GM19238 (cell line): Measurements from ENCODE around the gene ZSWIM1.
"Not testable (repeated sequence)": the region's sequence is repeated elsewhere in the genome, so short reads cannot be mapped to it uniquely, and the experiment has no call there.

Source experiments
- DNase-seq: peaks from one replicate; pipeline ENCODE4 v3.0.0; 2011; ENCODE audit warnings: low spot score; ENCODE audit not compliant: insufficient read length

ZSWIM1 gene

DNA sequence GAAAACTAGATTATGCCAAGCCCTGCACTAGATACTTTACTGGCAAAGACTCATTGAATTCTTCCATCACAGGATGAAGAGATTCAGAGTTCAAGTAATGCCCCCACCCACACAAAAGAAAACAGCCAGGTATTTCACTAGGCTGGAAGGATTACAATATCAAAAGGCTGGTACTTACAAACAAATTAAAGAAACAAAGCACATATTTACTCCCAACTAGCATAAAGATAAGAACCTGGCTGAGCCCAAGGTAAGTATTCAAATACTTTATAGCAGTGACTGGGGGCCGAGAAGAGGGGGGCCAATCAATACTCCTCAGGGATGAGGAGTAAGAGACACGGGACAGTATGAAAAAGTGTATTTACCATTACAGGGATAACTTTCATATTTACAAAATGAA, 27.5 kb upstream of the ZSWIM1 start:
- DNase-seq: no peak

DNA sequence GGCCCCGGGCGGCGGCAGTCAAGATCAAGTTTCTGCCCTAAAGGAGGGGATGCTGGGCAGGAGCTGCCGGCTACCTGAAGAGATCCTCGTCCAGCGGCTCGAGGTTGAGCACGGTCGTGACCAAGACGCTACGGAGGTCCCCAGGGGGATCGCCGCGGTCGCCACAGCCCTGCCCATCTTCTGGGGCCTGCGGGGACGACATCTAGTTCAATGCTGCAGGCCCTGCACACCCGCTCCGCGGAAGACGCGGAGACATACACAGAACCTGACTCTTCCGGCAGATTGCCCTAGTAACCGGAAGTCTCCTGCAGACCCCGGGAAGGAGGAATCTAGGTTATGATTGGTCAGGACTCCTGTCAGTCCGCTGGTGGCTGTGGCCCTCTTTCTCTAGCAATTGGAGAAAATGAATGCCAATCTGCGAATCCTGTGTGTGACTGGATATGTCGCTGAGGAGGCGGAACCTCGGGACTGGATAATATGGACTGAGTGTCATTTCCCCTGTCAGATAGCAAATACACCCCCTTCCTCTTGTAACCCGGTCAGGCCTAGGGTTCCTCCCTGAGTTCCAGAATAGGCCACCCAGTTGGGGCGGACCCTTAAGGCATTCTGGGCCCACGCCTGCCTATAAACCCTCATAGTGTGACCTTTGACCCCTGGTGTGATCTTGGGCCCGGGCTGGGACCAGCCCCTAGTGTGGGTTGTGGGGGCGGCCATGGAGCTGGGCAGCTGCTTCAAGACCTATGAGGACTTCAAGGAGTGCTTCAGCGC, 23.7 kb upstream of the ZSWIM1 start, which contains the start of the genes ACOT8 and ZSWIM3:
ACOT8 (minus strand) TSS at position 279 of the 768 bp plus-strand sequence; CDS start at position 202, 77 bp downstream.
ZSWIM3 (plus strand) TSS at position 501 of the 768 bp plus-strand sequence; CDS start at position 713, 212 bp downstream.
- peak; percentile 98 for DNase-seq

DNA sequence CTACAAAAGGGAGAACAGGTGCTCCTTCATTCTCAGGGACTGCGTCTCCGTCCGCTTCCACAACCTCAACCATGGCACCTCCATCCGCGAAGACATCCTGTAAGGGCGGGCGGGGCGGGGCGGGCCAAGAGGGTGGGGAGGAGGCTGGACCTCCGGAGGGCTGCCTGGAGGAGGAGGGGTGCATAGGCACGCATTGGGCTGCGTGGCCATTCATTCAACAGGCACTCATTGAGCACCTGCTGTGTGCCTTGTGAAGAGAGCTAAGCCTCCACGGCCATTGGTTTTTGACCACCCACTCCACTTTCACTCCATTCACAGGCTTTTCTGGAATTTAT, 23.2 kb upstream of the ZSWIM1 start:
- DNase-seq: peak; percentile 70

DNA sequence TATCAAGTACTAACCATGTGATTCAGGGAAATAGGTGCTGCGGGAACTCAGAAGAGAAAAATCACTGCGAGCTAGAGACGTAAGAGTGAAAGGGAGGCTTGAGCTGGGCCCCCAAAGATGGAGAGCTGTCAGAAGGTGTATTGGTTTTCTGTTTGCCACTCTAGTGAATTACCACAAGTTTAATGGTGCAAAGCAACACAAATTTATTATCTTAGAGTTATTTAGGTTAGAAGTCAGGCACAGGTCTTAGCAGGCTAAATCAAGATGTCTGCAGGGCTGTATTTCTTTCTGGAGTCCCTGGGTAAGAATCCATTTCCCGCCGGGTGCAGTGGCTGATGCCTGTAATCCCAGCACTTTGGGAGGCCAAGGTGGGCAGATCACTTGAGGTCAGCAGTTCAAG, 21.1 kb upstream of the ZSWIM1 start:
- no peak for DNase-seq

DNA sequence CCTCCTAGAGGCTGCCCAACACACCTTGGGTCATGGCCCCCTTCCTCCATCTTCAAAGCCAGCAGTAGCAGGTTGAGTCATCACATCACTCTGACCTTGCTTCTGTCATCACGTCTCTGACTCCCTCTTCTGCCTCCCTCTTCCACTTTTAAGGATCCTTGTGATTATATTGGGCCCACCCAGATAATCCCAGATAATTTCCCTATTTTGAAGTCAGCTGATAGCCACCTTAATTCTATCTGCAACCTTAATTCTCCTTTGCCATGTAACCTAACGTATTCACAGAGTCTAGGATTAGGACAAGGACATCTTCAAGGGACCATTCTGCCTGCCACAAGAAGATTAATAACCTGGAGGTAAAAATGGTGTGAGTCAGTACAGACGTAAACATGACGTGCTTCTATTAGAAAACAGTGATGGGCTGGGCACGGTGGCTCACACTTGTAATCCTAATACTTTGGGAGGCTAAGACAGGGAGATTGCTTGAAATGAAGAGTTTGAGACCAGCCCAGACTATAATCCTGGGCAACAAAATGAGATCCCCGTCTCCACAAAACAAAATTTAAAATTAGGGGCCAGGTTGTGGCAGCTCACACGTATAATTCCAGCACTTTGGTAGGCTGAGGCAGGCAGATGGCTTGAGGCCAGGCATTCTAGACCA, 20.3 kb upstream of the ZSWIM1 start:
- DNase-seq: no peak

DNA sequence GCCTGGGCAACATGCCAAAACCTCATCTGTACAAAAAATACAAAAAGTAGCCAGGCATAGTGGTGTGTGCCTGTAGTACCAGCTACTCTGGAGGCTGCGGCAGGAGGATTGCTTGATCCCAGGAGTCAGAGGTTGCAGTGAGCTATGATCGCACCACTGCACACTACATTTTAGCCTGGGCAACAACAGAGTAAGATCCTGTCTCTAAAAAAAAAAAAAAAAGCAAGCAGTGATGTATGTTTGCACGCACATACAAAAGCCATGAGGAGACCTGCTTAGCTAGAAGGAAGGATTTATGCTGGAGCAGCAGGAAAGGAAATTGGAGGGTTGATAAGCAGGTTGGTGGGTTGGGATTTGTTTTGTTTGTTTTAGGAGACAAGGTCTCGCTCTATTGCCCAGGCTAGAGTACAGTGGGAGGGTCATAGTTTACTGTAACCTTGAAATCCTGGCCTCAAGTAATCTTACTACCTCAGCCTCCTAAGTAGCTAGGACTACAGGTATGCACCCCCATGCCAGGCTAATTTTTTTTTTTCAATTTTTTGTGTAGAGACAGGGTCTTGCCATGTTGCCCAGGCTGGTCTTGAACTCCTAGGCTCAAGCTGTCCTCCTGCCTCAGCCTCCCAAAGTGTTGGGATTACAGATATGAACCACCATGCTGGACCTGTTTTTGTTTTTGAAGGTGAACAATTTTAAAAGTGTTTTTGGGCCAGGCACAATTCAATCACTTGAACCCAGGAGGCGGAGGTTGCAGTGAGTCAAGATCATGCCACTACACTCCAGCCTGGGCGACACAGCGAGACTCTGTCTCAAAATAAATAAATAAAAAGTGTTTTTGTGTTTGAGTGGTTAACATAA, 19.6 kb upstream of the ZSWIM1 start:
- no peak for DNase-seq

DNA sequence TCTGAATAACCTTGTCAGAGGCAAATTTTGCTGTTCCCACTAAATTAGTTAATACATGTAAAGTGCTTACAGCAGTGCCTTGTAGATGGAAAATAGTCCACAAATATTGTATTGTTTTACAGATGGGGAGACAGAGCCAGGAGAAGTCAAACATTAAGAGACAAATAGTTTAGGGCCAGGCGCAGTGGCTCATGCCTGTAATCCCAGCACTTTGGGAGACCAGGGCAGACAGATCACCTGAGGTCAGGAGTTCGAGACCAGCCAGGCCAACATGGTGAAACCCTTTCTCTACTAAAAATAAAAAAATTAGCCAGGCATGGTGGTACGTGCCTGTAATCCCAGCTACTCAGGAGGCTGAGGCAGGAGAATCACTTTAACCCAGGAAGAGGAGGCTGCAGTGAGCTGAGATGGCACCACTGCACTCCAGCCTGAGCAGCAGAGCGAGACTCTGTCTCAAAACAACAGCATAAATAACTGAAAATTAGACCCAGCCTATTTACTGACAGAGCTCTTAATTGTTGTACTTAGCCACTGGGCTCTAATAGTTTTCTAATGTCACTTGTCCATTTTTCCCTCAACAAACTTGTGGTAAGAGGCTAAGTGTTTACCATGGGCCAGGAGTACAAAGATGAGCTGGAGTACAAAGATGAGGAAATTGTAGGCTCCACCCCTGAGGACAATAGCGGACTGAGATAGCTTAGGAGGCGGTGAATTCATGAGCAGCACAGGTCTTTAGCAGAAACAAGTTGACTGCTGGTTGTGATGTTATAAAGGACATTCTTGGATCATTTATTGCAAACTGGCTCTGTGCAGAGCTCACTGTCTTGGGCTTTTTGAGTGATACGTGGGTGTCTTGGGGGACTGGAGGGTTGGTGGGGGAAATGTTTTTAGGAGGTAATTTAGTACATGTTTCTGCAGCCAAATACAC, 17.2 kb upstream of the ZSWIM1 start:
- no peak for DNase-seq

DNA sequence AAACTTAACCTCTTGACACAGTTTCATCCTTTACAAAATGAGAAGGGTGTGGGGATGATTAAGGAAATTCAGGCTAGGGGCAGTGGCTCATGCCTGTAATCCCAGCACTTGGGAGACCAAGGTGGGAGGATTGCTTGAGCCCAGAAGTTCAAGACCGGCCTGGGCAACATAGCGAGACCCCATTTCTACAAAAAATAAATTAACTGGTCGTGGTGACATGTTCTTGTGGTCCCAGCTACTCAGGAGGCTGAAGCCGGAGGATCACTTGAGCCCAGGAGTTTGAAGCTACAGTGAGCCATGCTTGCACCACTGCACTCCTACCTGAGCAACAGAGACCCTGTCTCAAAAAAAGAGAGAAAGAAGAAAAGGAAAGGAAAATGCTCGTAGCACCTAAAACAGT, 14.6 kb upstream of the ZSWIM1 start:
- no peak for DNase-seq

DNA sequence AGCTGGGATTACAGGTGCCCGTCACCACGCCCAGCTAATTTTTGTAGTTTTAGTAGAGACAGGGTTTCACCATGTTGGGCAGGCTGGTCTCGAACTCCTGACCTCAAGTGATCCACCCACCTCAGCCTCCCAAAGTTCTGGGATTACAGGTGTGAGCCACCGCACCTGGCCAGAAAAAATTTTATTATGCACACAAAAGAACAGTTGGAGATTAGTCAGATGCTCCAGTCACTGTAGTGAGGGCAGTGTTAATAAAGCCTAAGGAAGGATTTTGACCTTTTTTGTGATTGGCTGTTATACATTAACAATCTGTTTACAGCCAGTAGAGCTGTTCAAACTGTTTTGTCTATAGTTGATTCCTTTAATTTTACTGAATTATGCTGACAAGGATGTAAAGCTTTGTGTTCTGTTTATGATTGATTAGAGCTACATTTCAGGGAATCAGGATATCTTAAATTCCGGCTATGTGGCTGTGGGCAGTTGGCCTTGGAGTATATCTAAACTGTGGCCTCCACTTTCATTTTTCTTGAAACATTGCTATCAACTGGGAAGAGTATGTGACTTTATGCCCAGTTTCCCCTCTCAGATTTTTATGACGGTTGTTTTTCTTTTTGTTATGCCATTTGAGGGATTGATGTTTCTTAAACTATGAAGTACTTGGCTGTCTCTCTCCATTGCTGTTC, 13.8 kb upstream of the ZSWIM1 start:
- DNase-seq: no peak

DNA sequence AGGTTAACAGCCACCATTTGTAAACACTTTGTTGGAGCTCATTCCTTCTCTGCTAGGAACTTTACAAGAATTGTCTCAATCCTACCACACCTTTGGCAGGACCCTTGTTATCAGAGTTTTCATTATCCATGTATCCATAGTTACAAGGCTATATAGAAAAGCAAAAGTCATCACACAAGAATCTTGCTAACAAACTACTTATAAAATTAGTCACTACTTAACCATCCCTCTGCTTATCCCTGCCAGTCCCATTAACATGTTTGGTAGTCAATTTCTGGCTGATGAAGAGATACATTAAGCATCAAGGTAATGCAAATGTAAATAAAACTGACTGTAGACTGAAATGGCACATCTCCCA, 13.2 kb upstream of the ZSWIM1 start:
- no peak for DNase-seq

DNA sequence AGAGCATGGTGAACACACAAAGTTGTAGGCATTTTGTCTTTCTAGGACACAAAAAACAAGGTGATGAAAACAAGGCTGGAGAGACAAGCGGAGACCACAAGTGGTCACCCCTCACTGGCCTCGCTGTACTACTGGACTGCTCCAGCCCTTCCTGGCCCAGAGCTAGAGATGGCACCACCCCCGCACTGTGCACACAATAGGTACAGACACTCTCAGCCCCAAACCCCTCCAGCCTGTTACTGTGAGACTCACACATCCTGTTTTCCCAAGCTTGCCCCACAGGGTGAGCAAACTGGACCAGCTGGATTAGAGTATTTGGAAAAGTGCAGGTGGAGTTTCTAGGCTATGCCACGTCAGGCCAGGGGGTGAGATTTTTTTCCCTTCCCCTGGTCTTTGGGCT, 8.4 kb upstream of the ZSWIM1 start:
- no peak for DNase-seq

DNA sequence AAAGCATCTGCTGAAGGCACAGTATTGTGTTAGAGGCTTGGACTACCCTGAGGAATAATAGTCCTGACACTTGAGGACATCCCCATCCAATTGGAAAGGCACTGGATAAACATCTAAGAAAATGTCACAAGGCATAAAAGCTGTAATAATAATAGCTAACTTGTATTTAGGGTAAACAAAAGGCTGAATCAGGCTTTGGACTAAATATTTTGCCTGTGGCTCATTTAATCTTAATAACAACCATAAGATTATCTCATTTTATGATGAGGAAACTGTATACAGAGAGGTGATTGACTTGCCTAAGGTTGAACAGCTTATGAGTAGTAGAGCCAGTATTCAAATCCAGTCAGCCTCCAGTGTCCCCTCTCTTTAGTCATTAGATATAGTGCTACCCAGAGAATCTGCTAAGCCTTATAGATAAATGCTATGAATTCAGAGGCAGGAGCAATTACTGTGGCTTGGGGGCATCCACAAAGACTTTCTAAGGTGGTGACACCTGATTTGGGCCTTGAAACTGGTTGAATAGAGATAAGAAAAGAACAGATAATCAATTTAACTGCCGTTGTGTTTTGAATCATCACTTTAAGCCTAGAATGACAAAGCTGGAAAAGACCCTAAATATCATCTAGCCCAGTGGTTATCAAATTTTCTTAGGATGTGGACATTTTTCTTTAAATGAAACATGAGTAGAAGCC, 7.5 kb upstream of the ZSWIM1 start:
- DNase-seq: no peak

DNA sequence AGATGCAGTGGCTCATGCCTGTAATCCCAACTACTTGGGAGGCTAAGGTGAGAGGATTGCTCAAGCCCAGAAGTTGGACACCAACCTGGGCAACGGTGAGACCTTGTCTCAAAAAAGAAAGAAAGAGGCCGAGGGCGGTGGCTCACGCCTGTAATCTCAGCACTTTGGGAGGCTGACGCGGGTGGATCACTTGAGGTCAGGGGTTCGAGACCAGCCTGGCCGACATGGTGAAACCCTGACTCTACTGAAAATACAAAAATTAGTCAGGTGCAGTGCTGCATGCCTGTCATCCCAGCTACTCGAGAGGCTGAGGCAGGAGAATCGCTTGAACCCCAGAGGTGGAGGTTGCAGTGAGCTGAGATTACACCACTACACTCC, 6.9 kb upstream of the ZSWIM1 start:
- not testable (repeated sequence) for DNase-seq

DNA sequence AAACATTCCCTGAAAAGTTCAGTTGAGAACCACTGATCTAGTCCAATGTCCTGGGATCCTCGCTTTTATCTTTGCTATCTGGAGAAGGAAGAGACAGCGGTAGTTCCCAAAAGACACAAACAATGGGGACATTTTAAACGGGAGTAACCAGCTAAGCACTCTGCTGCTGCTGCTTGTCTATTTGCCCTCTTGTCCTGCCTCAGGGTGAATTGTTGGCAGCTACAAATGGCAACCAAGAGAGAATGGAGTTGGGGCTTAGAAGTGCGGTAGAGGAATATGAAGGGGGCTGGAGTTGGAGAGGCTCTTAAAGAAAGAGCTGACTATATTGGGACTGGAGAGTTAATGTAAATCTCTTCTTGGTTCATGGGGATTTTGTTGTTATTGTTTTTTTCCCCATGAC, 6.5 kb upstream of the ZSWIM1 start:
- DNase-seq: no peak

DNA sequence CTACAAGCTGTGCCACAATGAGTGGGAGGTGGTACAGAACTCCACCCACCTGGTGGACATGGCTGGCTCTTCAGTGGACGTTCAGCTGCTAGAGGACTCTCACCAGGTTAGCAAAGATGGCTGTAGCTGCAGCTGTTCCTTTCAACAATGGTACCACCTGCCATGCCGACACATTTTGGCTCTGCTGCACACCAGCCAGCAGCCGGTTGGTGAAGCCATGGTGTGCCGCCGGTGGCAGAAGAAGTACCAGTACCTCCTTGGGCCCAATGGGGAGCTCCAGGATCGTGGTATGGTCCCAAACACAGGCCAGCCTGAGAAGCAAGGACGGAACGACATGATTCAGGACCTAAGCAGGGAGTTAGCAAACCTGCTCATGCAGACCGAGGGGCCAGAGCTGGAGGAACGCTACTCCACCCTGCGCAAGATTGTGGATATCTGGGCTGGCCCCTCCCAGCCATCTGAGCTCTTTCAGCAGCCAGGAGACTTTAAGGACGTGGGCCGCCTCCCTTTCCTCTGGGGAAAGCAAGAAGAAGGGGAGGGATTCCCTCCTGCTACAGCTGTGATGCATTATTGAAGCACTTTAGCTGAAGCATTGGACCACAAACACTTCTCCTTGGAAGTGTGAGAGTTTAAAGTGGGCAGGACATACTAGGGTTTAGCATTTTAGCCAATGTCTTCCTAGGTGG, 2.8 kb upstream of the ZSWIM1 start:
- DNase-seq: no peak

DNA sequence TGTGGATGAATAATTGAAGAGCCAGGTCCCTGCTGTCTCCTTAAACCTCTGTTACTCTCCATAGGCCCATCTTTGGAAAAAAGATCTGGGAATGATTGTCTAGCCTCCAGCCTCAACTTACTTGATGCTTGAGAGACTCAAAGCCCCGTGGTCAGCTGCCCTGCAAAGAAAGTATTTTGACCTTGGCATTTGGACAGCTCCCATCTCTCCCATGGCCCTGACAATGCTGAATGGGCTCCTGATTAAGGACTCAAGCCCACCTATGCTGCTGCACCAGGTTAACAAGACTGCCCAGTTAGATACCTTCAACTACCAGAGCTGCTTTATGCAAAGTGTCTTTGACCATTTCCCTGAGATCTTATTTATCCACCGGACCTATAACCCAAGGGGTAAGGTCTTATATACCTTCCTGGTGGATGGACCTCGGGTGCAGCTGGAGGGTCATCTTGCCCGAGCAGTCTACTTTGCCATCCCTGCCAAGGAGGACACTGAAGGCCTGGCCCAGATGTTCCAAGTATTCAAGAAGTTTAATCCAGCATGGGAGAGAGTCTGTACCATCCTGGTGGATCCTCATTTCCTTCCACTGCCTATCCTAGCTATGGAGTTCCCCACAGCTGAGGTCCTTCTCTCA, 1.6 kb downstream of the ZSWIM1 start:
- DNase-seq: no peak

DNA sequence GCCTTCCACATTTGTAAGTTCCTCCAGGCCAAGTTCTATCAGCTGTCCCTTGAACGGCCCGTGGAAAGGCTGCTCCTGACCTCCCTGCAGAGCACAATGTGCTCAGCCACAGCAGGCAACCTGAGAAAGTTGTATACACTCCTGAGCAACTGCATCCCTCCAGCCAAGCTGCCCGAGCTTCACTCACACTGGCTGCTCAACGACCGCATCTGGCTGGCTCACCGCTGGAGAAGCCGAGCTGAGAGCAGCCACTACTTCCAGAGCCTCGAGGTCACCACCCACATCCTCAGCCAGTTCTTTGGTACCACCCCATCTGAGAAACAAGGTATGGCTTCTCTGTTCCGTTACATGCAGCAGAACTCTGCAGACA, 2.1 kb downstream of the ZSWIM1 start:
- no peak for DNase-seq

DNA sequence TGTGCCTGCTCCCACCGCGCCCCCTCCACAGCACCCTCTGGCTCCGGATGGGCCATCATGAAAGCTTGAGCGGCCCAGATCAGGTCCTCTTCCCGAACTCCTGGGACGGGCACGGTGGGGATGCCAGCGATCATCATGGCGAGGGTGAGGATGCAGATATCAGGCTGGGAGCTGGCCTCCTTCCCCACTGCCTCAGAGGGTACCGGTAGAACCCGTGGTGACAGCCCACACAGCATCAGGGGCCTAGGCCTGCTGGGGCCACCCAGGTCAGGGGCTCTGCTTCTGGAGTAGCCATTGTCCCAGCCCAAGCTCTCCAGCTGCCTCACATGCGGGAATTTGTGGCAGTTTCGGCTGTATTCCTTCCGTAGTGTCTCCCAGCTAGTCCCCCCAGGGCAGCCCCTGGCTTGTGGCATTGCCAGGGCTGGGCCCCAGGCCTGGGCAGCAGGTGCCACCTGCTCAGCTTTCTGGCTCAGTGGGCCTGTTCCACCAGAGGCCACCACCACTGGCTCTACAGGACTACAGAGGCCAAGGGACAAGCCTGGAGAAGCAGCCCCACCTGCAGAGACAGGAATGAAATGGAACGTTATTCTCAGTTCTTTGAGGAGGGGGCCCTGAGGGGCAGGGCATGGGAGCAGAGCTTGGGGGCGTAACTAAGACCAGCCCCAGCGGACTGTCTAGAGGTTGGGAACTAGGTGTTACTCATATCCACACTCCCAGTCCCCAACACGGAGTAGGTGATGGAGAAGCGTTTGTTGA, 5.7 kb downstream of the ZSWIM1 start:
- DNase-seq: no peak
